ENCODE results near the gene CSNK1D.

Gene CSNK1D

GRCh38 chr17:82248815-82249674 lies 24.5 kb downstream of the CSNK1D start:
- DNase-seq (ENCODE audit: low spot score), result peak; percentile 44
- no peak for TF ChIP-seq CTCF (IDR thresholded peaks at IDR 0.05; ENCODE audit: extremely low read depth, missing control alignments)

GRCh38 chr17:82247856-82248671 lies 25.4 kb downstream of the CSNK1D start:
- DNase-seq (ENCODE audit: low spot score), result peak; percentile 34
- TF ChIP-seq CTCF (IDR thresholded peaks at IDR 0.05; ENCODE audit: extremely low read depth, missing control alignments), result no peak

- no peak for DNase-seq (ENCODE audit: low spot score)
- no peak for TF ChIP-seq CTCF (IDR thresholded peaks at IDR 0.05; ENCODE audit: extremely low read depth, missing control alignments)
Observed at GRCh38 chr17:82247182-82247823, 26.2 kb downstream of the CSNK1D start.

GRCh38 chr17:82246365-82247181 lies 26.9 kb downstream of the CSNK1D start:
- peak; percentile 37 for DNase-seq (ENCODE audit: low spot score)
- TF ChIP-seq CTCF (IDR thresholded peaks at IDR 0.05; ENCODE audit: extremely low read depth, missing control alignments), result no peak

- no peak for DNase-seq (ENCODE audit: low spot score)
- no peak for TF ChIP-seq CTCF (IDR thresholded peaks at IDR 0.05; ENCODE audit: extremely low read depth, missing control alignments)
Observed at GRCh38 chr17:82246040-82246364, 27.5 kb downstream of the CSNK1D start.

- TF ChIP-seq CTCF (IDR thresholded peaks at IDR 0.05; ENCODE audit: extremely low read depth, missing control alignments), result no peak
- peak; percentile 23 for DNase-seq (ENCODE audit: low spot score)
Observed at GRCh38 chr17:82245134-82246039, 28.1 kb downstream of the CSNK1D start.
